Measurements from ENCODE around the gene PRMT1.

The PRMT1 gene

GRCh38 chr19:49672131-49672919 is 4.7 kb upstream of the PRMT1 start:
- DNase-seq = peak; percentile 86

GRCh38 chr19:49676136-49676783 is 811 bp upstream of the PRMT1 start:
- DNase-seq = peak; percentile 92

- peak; percentile 100 for DNase-seq
These were observed 264 bp upstream of the PRMT1 start for GRCh38 chr19:49676784-49677230.

- peak; percentile 42 for DNase-seq
These were observed 1.0 kb downstream of the PRMT1 start for GRCh38 chr19:49677901-49678674.

- no peak for DNase-seq
These were observed 2.1 kb downstream of the PRMT1 start for GRCh38 chr19:49678985-49679770.

GRCh38 chr19:49679771-49680413 is 2.8 kb downstream of the PRMT1 start:
- DNase-seq = no peak

- DNase-seq = peak; percentile 86
These were observed 3.6 kb downstream of the PRMT1 start for GRCh38 chr19:49680421-49681351.

GRCh38 chr19:49681830-49682229 is 4.8 kb downstream of the PRMT1 start:
- DNase-seq = no peak

GRCh38 chr19:49682274-49682673 is 5.2 kb downstream of the PRMT1 start:
- DNase-seq = no peak

- no peak for DNase-seq
These were observed 6.8 kb downstream of the PRMT1 start for GRCh38 chr19:49683814-49684250.

- no peak for DNase-seq
These were observed 7.3 kb downstream of the PRMT1 start for GRCh38 chr19:49684251-49684982.

- no peak for DNase-seq
These were observed 8.0 kb downstream of the PRMT1 start for GRCh38 chr19:49684983-49685553.

- DNase-seq = no peak
These were observed 8.8 kb downstream of the PRMT1 start for GRCh38 chr19:49685845-49686332.

- DNase-seq = no peak
These were observed 9.5 kb downstream of the PRMT1 start for GRCh38 chr19:49686503-49687088.

GRCh38 chr19:49687150-49687549 is 10.1 kb downstream of the PRMT1 start:
- DNase-seq = no peak

- DNase-seq = no peak
These were observed 10.7 kb downstream of the PRMT1 start for GRCh38 chr19:49687566-49688316.

GRCh38 chr19:49688531-49689132 is 11.6 kb downstream of the PRMT1 start:
- no peak for DNase-seq

Measured in DMS79 treated with DMSO at 0.1 percent for 48 hours (cell line).